Astrocyte (in vitro differentiated cells and primary cell): ENCODE results near the gene CDH23. TPM values are rescaled to one million over a fixed set of nuclear protein-coding genes. Genes with fewer than 3 reads are reported as not detected.

Experiments used
- DNase-seq: peaks from one replicate; pipeline ENCODE4 v3.0.0-alpha.2; 2010; ENCODE audit warnings: low read depth
- FAIRE-seq: peaks from 2 replicates; lab custom pipeline; 2011; peaks lifted over from hg19 to GRCh38; lab: Jason Lieb, UNC
- H2AFZ ChIP-seq: 2 replicates; pipeline ENCODE4 v1.6.0; 2012; ENCODE audit warnings: low read depth, low read length, inconsistent platforms
- H3K27ac ChIP-seq: 2 replicates; pipeline ENCODE4 v1.5.1; 2011; ENCODE audit warnings: low read depth, low read length, inconsistent platforms
- H3K27me3 ChIP-seq: 2 replicates; pipeline ENCODE4 v1.6.0; 2011; ENCODE audit warnings: low read length, inconsistent platforms; ENCODE audit not compliant: insufficient read depth
- H3K36me3 ChIP-seq: 2 replicates; pipeline ENCODE4 v1.5.1; 2011; ENCODE audit warnings: low read length, inconsistent platforms; ENCODE audit not compliant: insufficient read depth
- H3K4me1 ChIP-seq: 2 replicates; pipeline ENCODE4 v1.5.1; 2011; ENCODE audit warnings: low read length, inconsistent platforms; ENCODE audit not compliant: insufficient read depth
- H3K4me2 ChIP-seq: 2 replicates; pipeline ENCODE4 v1.6.0; 2012; ENCODE audit warnings: low read length, inconsistent platforms
- H3K4me3 ChIP-seq: 2 replicates; pipeline ENCODE4 v1.5.1; 2011; ENCODE audit warnings: low read depth, mild to moderate bottlenecking, low read length, inconsistent platforms; ENCODE audit not compliant: insufficient read depth
- H3K79me2 ChIP-seq: 2 replicates; pipeline ENCODE4 v1.6.0; 2012; ENCODE audit warnings: mild to moderate bottlenecking, low read length, inconsistent platforms; ENCODE audit not compliant: insufficient read depth
- H3K9ac ChIP-seq: 2 replicates; pipeline ENCODE4 v1.6.0; 2012; ENCODE audit warnings: mild to moderate bottlenecking, low read length, inconsistent platforms
- H3K9me3 ChIP-seq: 2 replicates; pipeline ENCODE4 v1.5.1; 2012; ENCODE audit warnings: low read depth, mild to moderate bottlenecking, low read length, inconsistent platforms; ENCODE audit not compliant: insufficient read depth
- H4K20me1 ChIP-seq: 2 replicates; pipeline ENCODE4 v1.6.0; 2012; ENCODE audit warnings: low read length, inconsistent platforms; ENCODE audit not compliant: insufficient read depth
- H3K27ac Mint-ChIP-seq: one replicate; pipeline ENCODE4 v1.8.0; 2021; ENCODE audit warnings: mild to moderate bottlenecking, mixed read lengths; ENCODE audit not compliant: unreplicated experiment
- H3K27me3 Mint-ChIP-seq: one replicate; pipeline ENCODE4 v1.8.0; 2021; ENCODE audit warnings: low read depth, mixed read lengths; ENCODE audit not compliant: unreplicated experiment
- H3K36me3 Mint-ChIP-seq: one replicate; pipeline ENCODE4 v1.8.0; 2021; ENCODE audit warnings: low read depth, mixed read lengths; ENCODE audit not compliant: unreplicated experiment
- H3K4me1 Mint-ChIP-seq: one replicate; pipeline ENCODE4 v1.8.0; 2021; ENCODE audit warnings: low read depth, mixed read lengths; ENCODE audit not compliant: unreplicated experiment
- H3K4me3 Mint-ChIP-seq: one replicate; pipeline ENCODE4 v1.8.0; 2021; ENCODE audit warnings: mild to moderate bottlenecking, moderate library complexity, mixed read lengths; ENCODE audit not compliant: unreplicated experiment
- H3K9me3 Mint-ChIP-seq: one replicate; pipeline ENCODE4 v1.8.0; 2021; ENCODE audit warnings: mild to moderate bottlenecking, mixed read lengths; ENCODE audit not compliant: unreplicated experiment
- CTCF ChIP-seq: IDR thresholded peaks from 2 replicates; pipeline ENCODE4 v1.5.1; 2011; ENCODE audit warnings: low read depth, mild to moderate bottlenecking, inconsistent platforms, low read length, moderate library complexity; ENCODE audit not compliant: insufficient read depth
- EZH2 ChIP-seq: IDR thresholded peaks from 2 replicates; pipeline ENCODE4 v1.6.1; 2012; ENCODE audit warnings: mild to moderate bottlenecking, low read length, inconsistent platforms; ENCODE audit not compliant: insufficient read depth
- total RNA-seq: library from RNA; stranded (reverse); gene quantifications from 2 replicates; pipeline ENCODE4 v1.2.1, GENCODE V29; 2021

Gene CDH23
- total RNA-seq, 1 donor from 2014 or later, result not detected

GRCh38 chr10:71401056-71401455 is 4.3 kb downstream of the CDH23 start:
- Histone ChIP-seq H3K36me3 (no peaks in the 10 kb centered on the region), H3K27ac (no peak overlapping the region), H3K9me3 (no peaks in the 10 kb centered on the region), H3K4me3 (no peak overlapping the region), H3K4me2 (no peak overlapping the region), H3K9ac (no peak overlapping the region), H3K27me3 (peaks cover 55% of the 10 kb centered on the region), H3K4me1 (peaks cover 6% of the 10 kb centered on the region), H2AFZ (no peak overlapping the region), H4K20me1 (no peaks in the 10 kb centered on the region), H3K79me2 (no peaks in the 10 kb centered on the region)
- peaks cover 68% of the 10 kb centered on the region for H3K27me3 Mint-ChIP-seq
- no peak overlapping the region for H3K27ac Mint-ChIP-seq
- H3K36me3 Mint-ChIP-seq, result no peaks in the 10 kb centered on the region
- peaks cover 2% of the 10 kb centered on the region for H3K4me1 Mint-ChIP-seq
- FAIRE-seq (no peak), DNase-seq (no peak)
- no peaks in the 10 kb centered on the region for H3K9me3 Mint-ChIP-seq
- no peak overlapping the region for H3K4me3 Mint-ChIP-seq
- TF ChIP-seq EZH2 (no peak), CTCF (no peak)

- no peak for FAIRE-seq
- Mint-ChIP-seq H3K4me1 (peaks cover 2% of the 10 kb centered on the region), H3K27ac (no peak overlapping the region)
Observed at GRCh38 chr10:71402005-71402404, 5.3 kb downstream of the CDH23 start.

More at GRCh38 chr10:71402005-71402404, 5.3 kb downstream of the CDH23 start:
- no peak for DNase-seq
- Histone ChIP-seq H3K27ac (no peak overlapping the region), H3K79me2 (no peaks in the 10 kb centered on the region), H3K4me2 (no peak overlapping the region), H3K36me3 (no peaks in the 10 kb centered on the region), H3K4me1 (peaks cover 6% of the 10 kb centered on the region), H3K9ac (no peak overlapping the region), H2AFZ (no peak overlapping the region), H4K20me1 (no peaks in the 10 kb centered on the region), H3K4me3 (no peak overlapping the region), H3K9me3 (no peaks in the 10 kb centered on the region), H3K27me3 (peaks cover 63% of the 10 kb centered on the region)
- Mint-ChIP-seq H3K4me3 (no peak overlapping the region), H3K27me3 (peaks cover 76% of the 10 kb centered on the region), H3K9me3 (no peaks in the 10 kb centered on the region), H3K36me3 (no peaks in the 10 kb centered on the region)
- no peak for TF ChIP-seq CTCF
- TF ChIP-seq EZH2, result no peak
